K562 (cell line): Measurements from ENCODE around the gene XRN1. TPM values are rescaled to one million over a fixed set of nuclear protein-coding genes. Genes with fewer than 3 reads are reported as not detected.

Experiments used
- GABPA ChIP-seq: fragments of 200-800 bp; sonication (Bioruptor generic); conservative IDR thresholded peaks from 2 replicates; pipeline ENCODE4 v1.6.1; 2016; ENCODE audit warnings: low read depth, missing genetic modification characterization, missing compliant biosample characterization
- GTF2E2 ChIP-seq: fragments of 200-800 bp; sonication (Bioruptor generic); IDR thresholded peaks from 2 replicates; pipeline ENCODE4 v1.6.1; 2016; ENCODE audit warnings: missing genetic modification characterization, missing compliant biosample characterization
- KAT2B ChIP-seq: IDR thresholded peaks from one replicate; pipeline ENCODE4 v1.6.1; 2012; ENCODE audit warnings: low read depth, mild to moderate bottlenecking, control low read depth, inconsistent platforms, low read length, moderate library complexity
- KLF6 ChIP-seq: fragments of 250-450 bp; sonication (Bioruptor Pico); IDR thresholded peaks from 2 replicates; pipeline ENCODE4 v1.4.0; 2020; ENCODE audit warnings: mild to moderate bottlenecking, moderate library complexity, borderline replicate concordance
- MAZ ChIP-seq, 2 experiments: fragments of 450-650 bp in 1 of 2; sonication (generic) in 1 of 2; formaldehyde crosslinking; IDR thresholded peaks in 1 of 2; conservative IDR thresholded peaks in 1 of 2; 2 replicates each; pipeline versions ENCODE4 v1.4.0 to v1.5.0; 2020; ENCODE audit warnings: mild to moderate bottlenecking in 1 of 2, missing genetic modification reagents in 1 of 2
- MED1 ChIP-seq: sonication (generic); formaldehyde crosslinking; IDR thresholded peaks from 2 replicates; pipeline ENCODE4 v1.8.1; 2023; ENCODE audit warnings: missing genetic modification reagents, borderline replicate concordance
- MTA1 ChIP-seq: fragments of 450-650 bp; IDR thresholded peaks from 2 replicates; pipeline ENCODE4 v1.6.1; 2017; ENCODE audit warnings: borderline replicate concordance
- MTA2 ChIP-seq: fragments of 450-650 bp; IDR thresholded peaks from 2 replicates; pipeline ENCODE4 v1.6.1; 2016; ENCODE audit warnings: low read depth
- NR2C2 ChIP-seq, 2 experiments: fragments of 200-800 bp in 1 of 2; sonication (Bioruptor generic) in 1 of 2; sonication (generic) in 1 of 2; formaldehyde crosslinking in 1 of 2; IDR thresholded peaks; 2 replicates each; pipeline versions ENCODE4 v1.6.1 to v1.8.0; 2016 to 2022; ENCODE audit warnings: mild to moderate bottlenecking in 1 of 2, missing compliant biosample characterization in 1 of 2, missing genetic modification characterization in 1 of 2, missing genetic modification reagents in 1 of 2
- NR2F6 ChIP-seq: fragments of 450-650 bp; formaldehyde crosslinking; IDR thresholded peaks from 2 replicates; pipeline ENCODE4 v1.4.0; 2020; ENCODE audit warnings: mild to moderate bottlenecking
- POLR2H ChIP-seq: IDR thresholded peaks from 2 replicates; pipeline ENCODE4 v1.6.1; 2016; ENCODE audit warnings: missing genetic modification characterization, low read depth, mild to moderate bottlenecking, control low read depth, missing compliant biosample characterization, moderate library complexity
- RAD21 ChIP-seq, 2 experiments: fragments of 250-450 bp in 1 of 2; fragments of 450-650 bp in 1 of 2; sonication (Bioruptor Pico) in 1 of 2; formaldehyde crosslinking in 1 of 2; IDR thresholded peaks in 1 of 2; conservative IDR thresholded peaks in 1 of 2; 2 replicates each; pipeline versions ENCODE4 v1.4.0 to v1.8.0; 2020 to 2022; ENCODE audit warnings: mild to moderate bottlenecking in 2 of 2, moderate library complexity in 1 of 2
- SAP30 ChIP-seq: fragments of 200-600 bp; sonication (generic); IDR thresholded peaks from 2 replicates; pipeline ENCODE4 v1.6.1; 2012; ENCODE audit warnings: borderline replicate concordance, low read depth, mild to moderate bottlenecking, moderate library complexity, low read length, control low read depth, inconsistent platforms; ENCODE audit not compliant: insufficient read depth, poor library complexity, severe bottlenecking
- SNRNP70 ChIP-seq: fragments of 200-400 bp; formaldehyde crosslinking; optimal IDR thresholded peaks from 2 replicates; pipeline ENCODE3; 2017; ENCODE audit warnings: low read depth, low read length
- SPI1 ChIP-seq: IDR thresholded peaks from 2 replicates; pipeline ENCODE4 v1.6.1; 2011; ENCODE audit warnings: low read depth, low read length, control low read depth, borderline replicate concordance
- TSC22D4 ChIP-seq: fragments of 450-650 bp; IDR thresholded peaks from 2 replicates; pipeline ENCODE4 v1.6.1; 2016; ENCODE audit warnings: missing genetic modification characterization, missing biosample characterization, control low read depth
- XRCC5 ChIP-seq: fragments of 200-400 bp; formaldehyde crosslinking; IDR thresholded peaks from 2 replicates; pipeline ENCODE4 v1.6.1; 2017; ENCODE audit warnings: low read depth, mild to moderate bottlenecking, low read length
- ZBED1 ChIP-seq: IDR thresholded peaks from 2 replicates; pipeline ENCODE4 v1.6.1; 2014
- ZC3H8 ChIP-seq: fragments of 450-650 bp; IDR thresholded peaks from 2 replicates; pipeline ENCODE4 v1.6.1; 2017
- ZFX ChIP-seq: sonication (generic); formaldehyde crosslinking; IDR thresholded peaks from 2 replicates; pipeline ENCODE4 v1.8.0; 2022; ENCODE audit warnings: mild to moderate bottlenecking, missing genetic modification reagents, moderate library complexity
- ZNF23 ChIP-seq: fragments of 250-450 bp; sonication (Bioruptor Pico); IDR thresholded peaks from 2 replicates; pipeline ENCODE4 v1.4.0; 2020; ENCODE audit warnings: mild to moderate bottlenecking
- ZNF239 ChIP-seq: fragments of 250-450 bp; sonication (Bioruptor Pico); IDR thresholded peaks from 2 replicates; pipeline ENCODE4 v1.4.0; 2020; ENCODE audit warnings: mild to moderate bottlenecking
- ZNF431 ChIP-seq: sonication (generic); formaldehyde crosslinking; IDR thresholded peaks from 2 replicates; pipeline ENCODE4 v1.8.0; 2022; ENCODE audit warnings: mild to moderate bottlenecking, missing genetic modification reagents
- ZNF507 ChIP-seq: conservative IDR thresholded peaks from 2 replicates; pipeline ENCODE4 v1.6.1; 2017; ENCODE audit warnings: missing genetic modification characterization, missing compliant biosample characterization
- polyA plus RNA-seq, 8 experiments: library from polyadenylated mRNA; depleted of rRNA in 4 of 8; stranded (reverse) in 5 of 8; unstranded in 3 of 8; fragments of >200 nt; fragmentation: Nextera tagmentation in 2 of 8; fragmentation: Illumina TruSeq in 1 of 8; extraction: Ambion mirVana in 2 of 8; extraction: Trizol in 1 of 8; gene quantifications; 2 replicates each; pipeline versions ENCODE4 v1.2.1 to v1.2.3, GENCODE V29; 2011 to 2014; ENCODE audit warnings: inconsistent platforms in 1 of 8, missing spikeins in 1 of 8
- total RNA-seq, 7 experiments: library from RNA; depleted of rRNA in 6 of 7; stranded (reverse); fragments of >200 nt in 6 of 7; fragmentation: Illumina TruSeq in 2 of 7; extraction: Trizol in 2 of 7; gene quantifications; 2 replicates each; pipeline versions ENCODE4 v1.2.1 to v1.2.3, GENCODE V29; 2011 to 2021; ENCODE audit warnings: low replicate concordance in 1 of 7
- TF ChIP-seq, protein P1 (sequence below), 2 experiments: fragments of 450-650 bp in 1 of 2; sonication (generic) in 1 of 2; formaldehyde crosslinking in 1 of 2; IDR thresholded peaks in 1 of 2; conservative IDR thresholded peaks in 1 of 2; 2 replicates each; pipeline versions ENCODE4 v1.6.1 to v1.8.1; 2016 to 2023; ENCODE audit warnings: mild to moderate bottlenecking in 2 of 2, moderate library complexity in 2 of 2, inconsistent platforms in 1 of 2, missing genetic modification reagents in 1 of 2
- TF ChIP-seq, protein P2 (sequence below): fragments of 250-450 bp; sonication (Bioruptor Pico); IDR thresholded peaks from 2 replicates; pipeline ENCODE4 v1.4.0; 2020; ENCODE audit warnings: borderline replicate concordance

XRN1 gene
- total and polyA plus RNA-seq, 9 of the 15 experiments (the other 6 are each of a cell fraction or from before 2014, with no cell fraction given), result 3.1 to 28.4 (median 17.2) TPM

DNA sequence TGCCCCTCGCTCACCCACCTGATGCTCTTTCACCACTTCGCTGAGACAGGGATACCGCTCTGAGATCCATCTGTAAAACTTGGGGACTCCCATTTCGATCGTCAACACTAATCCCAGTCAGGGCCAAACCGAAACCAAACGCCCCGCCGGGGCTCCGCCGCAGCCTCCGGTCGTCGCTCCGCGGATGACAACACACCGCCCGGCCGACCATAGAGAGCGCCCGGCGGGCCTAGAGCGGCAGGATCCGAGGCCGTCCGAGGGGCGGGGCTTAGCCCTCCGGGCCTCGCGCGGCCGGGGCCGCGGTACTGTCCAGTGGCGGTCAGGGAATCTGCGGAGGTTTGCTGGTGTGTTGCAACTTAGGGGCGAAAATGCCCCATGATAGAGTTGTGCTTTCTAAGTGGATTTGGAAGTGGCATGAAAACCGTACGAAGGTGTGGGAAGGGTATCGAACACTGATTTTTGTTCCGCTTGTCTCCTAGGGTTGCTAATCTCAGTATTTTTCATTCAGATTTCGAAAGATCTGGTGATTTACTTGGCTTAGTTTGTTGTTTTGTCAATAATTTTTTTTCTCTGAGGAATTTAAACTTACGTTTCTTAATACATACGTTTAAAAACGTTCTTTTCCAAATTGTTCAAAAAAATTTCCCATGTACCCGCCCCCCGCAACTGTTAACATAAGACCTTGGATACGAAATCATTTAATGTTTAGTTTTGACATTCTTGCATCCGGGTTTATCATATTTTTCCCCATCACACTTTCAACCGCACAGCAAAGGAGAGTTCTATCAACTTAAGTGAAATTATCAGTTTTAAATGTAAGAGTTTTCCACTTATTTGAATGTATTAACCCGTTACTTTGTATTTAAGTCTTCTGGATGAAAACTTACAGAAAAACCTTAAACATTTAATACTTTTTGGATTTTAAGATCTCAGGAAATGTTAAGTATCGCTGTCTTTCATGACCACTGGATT, at the start of gene XRN1 (continued):
- peak; percentile 97 for TF ChIP-seq MTA1
- 0 out of 2 replicates have a peak, but pooled peaks have one; percentile 66 for TF ChIP-seq GTF2E2
- TF ChIP-seq TSC22D4 (tag), result no peak
- no peak for TF ChIP-seq SPI1
- no peak for TF ChIP-seq SAP30
- TF ChIP-seq ZC3H8, result no peak
- TF ChIP-seq ZBED1, result no peak
- TF ChIP-seq, protein P1, sequence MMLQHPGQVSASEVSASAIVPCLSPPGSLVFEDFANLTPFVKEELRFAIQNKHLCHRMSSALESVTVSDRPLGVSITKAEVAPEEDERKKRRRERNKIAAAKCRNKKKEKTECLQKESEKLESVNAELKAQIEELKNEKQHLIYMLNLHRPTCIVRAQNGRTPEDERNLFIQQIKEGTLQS (IDR thresholded peaks at IDR 0.05), result 0 out of 2 replicates have a peak, but pooled peaks have one; percentile 12
- TF ChIP-seq, protein P1 (CRISPR knock-in tag; conservative IDR thresholded peaks at IDR 0.05), result no peak
- no peak for TF ChIP-seq KLF6 (CRISPR knock-in tag)
- no peak for TF ChIP-seq ZNF239 (CRISPR knock-in tag)
- TF ChIP-seq ZFX (CRISPR knock-in tag), result peak; percentile 82
- no peak for TF ChIP-seq KAT2B
- TF ChIP-seq, protein P2, sequence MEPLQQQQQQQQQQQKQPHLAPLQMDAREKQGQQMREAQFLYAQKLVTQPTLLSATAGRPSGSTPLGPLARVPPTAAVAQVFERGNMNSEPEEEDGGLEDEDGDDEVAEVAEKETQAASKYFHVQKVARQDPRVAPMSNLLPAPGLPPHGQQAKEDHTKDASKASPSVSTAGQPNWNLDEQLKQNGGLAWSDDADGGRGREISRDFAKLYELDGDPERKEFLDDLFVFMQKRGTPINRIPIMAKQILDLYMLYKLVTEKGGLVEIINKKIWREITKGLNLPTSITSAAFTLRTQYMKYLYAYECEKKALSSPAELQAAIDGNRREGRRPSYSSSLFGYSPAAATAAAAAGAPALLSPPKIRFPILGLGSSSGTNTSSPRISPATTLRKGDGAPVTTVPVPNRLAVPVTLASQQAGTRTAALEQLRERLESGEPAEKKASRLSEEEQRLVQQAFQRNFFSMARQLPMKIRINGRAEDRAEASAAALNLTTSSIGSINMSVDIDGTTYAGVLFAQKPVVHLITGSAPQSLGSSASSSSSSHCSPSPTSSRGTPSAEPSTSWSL (CRISPR knock-in tag), result no peak
- TF ChIP-seq GABPA (tag), result peak; percentile 57
- no peak for TF ChIP-seq NR2C2 (CRISPR knock-in tag; IDR thresholded peaks at IDR 0.05)
- TF ChIP-seq NR2C2 (tag; IDR thresholded peaks at IDR 0.05), result peak; percentile 68
- peak; percentile 84 for TF ChIP-seq POLR2H (tag)
- peak; percentile 53 to 95; a peak in 2 of 4 replicates for TF ChIP-seq MAZ (CRISPR knock-in tag; conservative IDR thresholded peaks at IDR 0.05 in 1 of 2, IDR thresholded peaks at IDR 0.05 in 1 of 2)
- no peak for TF ChIP-seq RAD21 (CRISPR knock-in tag; conservative IDR thresholded peaks at IDR 0.05 in 1 of 2, IDR thresholded peaks at IDR 0.05 in 1 of 2)
- no peak for TF ChIP-seq ZNF431 (CRISPR knock-in tag)
- no peak for TF ChIP-seq SNRNP70
- TF ChIP-seq NR2F6, result no peak
- no peak for TF ChIP-seq MTA2
- TF ChIP-seq ZNF23, result no peak
- TF ChIP-seq MED1 (CRISPR knock-in tag), result no peak
- TF ChIP-seq XRCC5, result peak; percentile 93
- TF ChIP-seq ZNF507 (tag), result no peak
